ENCODE results near the gene ERP44.

ERP44 gene

GRCh38 chr9:99929652-99930051, 169.1 kb downstream of the ERP44 start:
- DNase-seq = no peak

Data from DMS 273 treated with DMSO at 0.1 percent for 48 hours (cell line).